Germinal center (tissue), 1 donor: ENCODE results near the gene PTPN7.
"Not testable (repeated sequence)": the region's sequence is repeated elsewhere in the genome, so short reads cannot be mapped to it uniquely, and the experiment has no call there.

Source experiments
- DNase-seq: peaks from one replicate; pipeline ENCODE4 v3.0.0; 2012; ENCODE audit warnings: mixed read lengths, low spot score

PTPN7 gene

GRCh38 chr1:202130816-202131522, 29.4 kb downstream of the PTPN7 start:
- DNase-seq, result no peak

- DNase-seq, result no peak
Observed at GRCh38 chr1:202130297-202130721, 30.1 kb downstream of the PTPN7 start.

GRCh38 chr1:202129453-202130296, 30.7 kb downstream of the PTPN7 start:
- no peak for DNase-seq

- no peak for DNase-seq
Observed at GRCh38 chr1:202127836-202128622, 32.4 kb downstream of the PTPN7 start.

- DNase-seq, result no peak
Observed at GRCh38 chr1:202127061-202127460, 33.3 kb downstream of the PTPN7 start.

GRCh38 chr1:202126426-202126825, 34.0 kb downstream of the PTPN7 start:
- no peak for DNase-seq

GRCh38 chr1:202125611-202126010, 34.8 kb downstream of the PTPN7 start:
- DNase-seq, result no peak

- no peak for DNase-seq
Observed at GRCh38 chr1:202124142-202124541, 36.3 kb downstream of the PTPN7 start.

GRCh38 chr1:202123336-202123813, 37.0 kb downstream of the PTPN7 start:
- DNase-seq, result no peak

GRCh38 chr1:202122639-202123335, 37.6 kb downstream of the PTPN7 start, which contains the start of gene GPR37L1:
GPR37L1 (plus strand) TSS chr1:202122917; CDS start chr1:202122964, 47 bp downstream.
- no peak for DNase-seq

- DNase-seq, result no peak
Observed at GRCh38 chr1:202121006-202121405, 39.4 kb downstream of the PTPN7 start.

GRCh38 chr1:202117898-202118371, 42.5 kb downstream of the PTPN7 start:
- DNase-seq, result no peak

- DNase-seq, result no peak
Observed at GRCh38 chr1:202116287-202116686, 44.1 kb downstream of the PTPN7 start.

GRCh38 chr1:202113690-202114300, 46.6 kb downstream of the PTPN7 start:
- DNase-seq, result no peak

- no peak for DNase-seq
Observed at GRCh38 chr1:202112859-202113689, 47.3 kb downstream of the PTPN7 start.

GRCh38 chr1:202111589-202111988, 48.8 kb downstream of the PTPN7 start:
- DNase-seq, result not testable (repeated sequence)

- DNase-seq, result no peak
Observed at GRCh38 chr1:202110977-202111376, 49.4 kb downstream of the PTPN7 start.

- no peak for DNase-seq
Observed at GRCh38 chr1:202107801-202108731, 52.3 kb downstream of the PTPN7 start.

GRCh38 chr1:202107321-202107761, 53.1 kb downstream of the PTPN7 start:
- no peak for DNase-seq
